H9 (cell line): ENCODE results near the gene ISG20L2. TPM values are rescaled to one million over a fixed set of nuclear protein-coding genes. Genes with fewer than 3 reads are reported as not detected.

ENCODE experiments used
- DNase-seq: peaks from one replicate; pipeline ENCODE4 v3.0.0-alpha.2; 2017
- H2AFZ ChIP-seq: one replicate; pipeline ENCODE4 v1.6.1; 2013; ENCODE audit warnings: mild to moderate bottlenecking, low read length, control low read depth, moderate library complexity
- H2AK5ac ChIP-seq: 2 replicates; pipeline ENCODE4 v1.6.1; 2013; ENCODE audit warnings: low read length, control low read depth, mixed read lengths; ENCODE audit not compliant: insufficient read length
- H2BK120ac ChIP-seq: one replicate; pipeline ENCODE4 v1.6.1; 2013; ENCODE audit warnings: low read depth, mild to moderate bottlenecking, low read length, control low read depth, inconsistent platforms; ENCODE audit not compliant: poor library complexity, severe bottlenecking
- H2BK12ac ChIP-seq: 2 replicates; pipeline ENCODE4 v1.6.1; 2013; ENCODE audit warnings: low read length, control low read depth, mixed read lengths, low read depth; ENCODE audit not compliant: insufficient read length
- H2BK15ac ChIP-seq: 2 replicates; pipeline ENCODE4 v1.6.1; 2013; ENCODE audit warnings: low read depth, low read length, control low read depth
- H2BK20ac ChIP-seq: one replicate; pipeline ENCODE4 v1.6.1; 2013; ENCODE audit warnings: low read depth, mild to moderate bottlenecking, low read length, control low read depth, inconsistent platforms; ENCODE audit not compliant: poor library complexity, severe bottlenecking
- H2BK5ac ChIP-seq: 2 replicates; pipeline ENCODE4 v1.6.1; 2013; ENCODE audit warnings: low read length, control low read depth, mixed read lengths; ENCODE audit not compliant: insufficient read length
- H3K14ac ChIP-seq: 2 replicates; pipeline ENCODE4 v1.6.1; 2013; ENCODE audit warnings: low read length, control low read depth; ENCODE audit not compliant: insufficient read depth
- H3K18ac ChIP-seq: 2 replicates; pipeline ENCODE4 v1.6.1; 2013; ENCODE audit warnings: low read depth, mild to moderate bottlenecking, mixed read lengths, low read length, control low read depth; ENCODE audit not compliant: insufficient read length
- H3K23ac ChIP-seq: 2 replicates; pipeline ENCODE4 v1.6.1; 2013; ENCODE audit warnings: low read length, control low read depth, mixed read lengths, low read depth; ENCODE audit not compliant: insufficient read length
- H3K23me2 ChIP-seq: 2 replicates; pipeline ENCODE4 v1.6.1; 2013; ENCODE audit warnings: low read depth, mild to moderate bottlenecking, mixed read lengths, low read length, control low read depth; ENCODE audit not compliant: insufficient read length, poor library complexity, severe bottlenecking
- H3K27ac ChIP-seq: 2 replicates; pipeline ENCODE4 v1.5.1; 2013; ENCODE audit warnings: low read length, control low read depth, mixed read lengths, low read depth; ENCODE audit not compliant: insufficient read length
- H3K27me3 ChIP-seq: 2 replicates; pipeline ENCODE4 v1.6.1; 2013; ENCODE audit warnings: low read length, control low read depth, inconsistent platforms; ENCODE audit not compliant: insufficient read depth
- H3K4ac ChIP-seq: 2 replicates; pipeline ENCODE4 v1.6.1; 2013; ENCODE audit warnings: low read depth, mild to moderate bottlenecking, control low read depth, inconsistent platforms, low read length, moderate library complexity
- H3K4me1 ChIP-seq: 2 replicates; pipeline ENCODE4 v1.6.1; 2013; ENCODE audit warnings: low read length, control low read depth, inconsistent platforms; ENCODE audit not compliant: insufficient read depth
- H3K4me2 ChIP-seq: 2 replicates; pipeline ENCODE4 v1.6.1; 2013; ENCODE audit warnings: low read length, control low read depth, mixed read lengths; ENCODE audit not compliant: insufficient read length, insufficient read depth
- H3K56ac ChIP-seq: 2 replicates; pipeline ENCODE4 v1.6.1; 2013; ENCODE audit warnings: low read depth, mild to moderate bottlenecking, mixed read lengths, low read length, control low read depth; ENCODE audit not compliant: insufficient read length
- H3K79me1 ChIP-seq: 2 replicates; pipeline ENCODE4 v1.6.1; 2013; ENCODE audit warnings: low read depth, mild to moderate bottlenecking, moderate library complexity, low read length, control low read depth, inconsistent platforms; ENCODE audit not compliant: insufficient read depth, poor library complexity, severe bottlenecking
- H3K79me2 ChIP-seq: 2 replicates; pipeline ENCODE4 v1.6.1; 2013; ENCODE audit warnings: low read length, control low read depth, inconsistent platforms; ENCODE audit not compliant: insufficient read depth
- H3K9ac ChIP-seq: 2 replicates; pipeline ENCODE4 v1.6.1; 2013; ENCODE audit warnings: low read length, control low read depth, mixed read lengths; ENCODE audit not compliant: insufficient read length; ENCODE audit errors: extremely low read depth
- H3K9me3 ChIP-seq: one replicate; pipeline ENCODE4 v1.6.1; 2013; ENCODE audit warnings: low read depth, low read length, inconsistent platforms; ENCODE audit not compliant: control insufficient read depth
- H3T11ph ChIP-seq: one replicate; pipeline ENCODE4 v1.6.1; 2013; ENCODE audit warnings: mild to moderate bottlenecking, low read length, control low read depth, inconsistent platforms
- H4K20me1 ChIP-seq: one replicate; pipeline ENCODE4 v1.6.1; 2013; ENCODE audit not compliant: control insufficient read depth, insufficient read length, insufficient read depth
- H4K5ac ChIP-seq: 2 replicates; pipeline ENCODE4 v1.6.1; 2013; ENCODE audit warnings: low read depth, mild to moderate bottlenecking, mixed read lengths, low read length, control low read depth; ENCODE audit not compliant: insufficient read length
- H4K8ac ChIP-seq: replicated peaks from 2 replicates; pipeline ENCODE4 v1.6.1; 2013; ENCODE audit warnings: low read length, control low read depth, mixed read lengths, low read depth; ENCODE audit not compliant: insufficient read length
- H4K91ac ChIP-seq: 2 replicates; pipeline ENCODE4 v1.6.1; 2013; ENCODE audit warnings: low read depth, mild to moderate bottlenecking, moderate library complexity, mixed read lengths, low read length, control low read depth; ENCODE audit not compliant: insufficient read length
- H3K27ac Mint-ChIP-seq, 3 experiments: 2 replicates in 2 of 3; 3 replicates in 1 of 3; pipeline ENCODE4 v1.8.0; 2020 to 2021; ENCODE audit warnings: mixed read lengths in 3 of 3, mild to moderate bottlenecking in 1 of 3, moderate library complexity in 1 of 3
- H3K27me3 Mint-ChIP-seq: 2 replicates; pipeline ENCODE4 v1.8.0; 2021; ENCODE audit warnings: low read depth, mild to moderate bottlenecking, moderate library complexity, mixed read lengths
- H3K36me3 Mint-ChIP-seq, 3 experiments: 2 replicates in 2 of 3; 3 replicates in 1 of 3; pipeline ENCODE4 v1.8.0; 2020 to 2021; ENCODE audit warnings: low read depth in 3 of 3, mixed read lengths in 3 of 3; ENCODE audit not compliant: insufficient read depth in 1 of 3
- H3K4me1 Mint-ChIP-seq, 2 experiments: 2 replicates each; pipeline ENCODE4 v1.8.0; 2020; ENCODE audit warnings: mixed read lengths in 2 of 2
- H3K4me3 Mint-ChIP-seq, 2 experiments: 2 replicates in 1 of 2; 3 replicates in 1 of 2; pipeline ENCODE4 v1.8.0; 2020 to 2021; ENCODE audit warnings: mild to moderate bottlenecking in 2 of 2, mixed read lengths in 2 of 2, moderate library complexity in 1 of 2
- H3K9me3 Mint-ChIP-seq, 2 experiments: 2 replicates in 1 of 2; 3 replicates in 1 of 2; pipeline ENCODE4 v1.8.0; 2020; ENCODE audit warnings: mild to moderate bottlenecking in 2 of 2, mixed read lengths in 2 of 2, moderate library complexity in 1 of 2
- CTCF ChIP-seq: fragments of 200-600 bp; sonication (generic); conservative IDR thresholded peaks from 3 replicates; pipeline ENCODE4 v1.8.0; 2021; ENCODE audit warnings: antibody characterized with exemption, mild to moderate bottlenecking
- WGBS: extraction: QIAGEN DNeasy Blood & Tissue Kit; methylation state at CpG from one replicate; pipeline ENCODE4 v1.1.7; 2013; ENCODE audit warnings: missing lambda C conversion rate, low lambda C conversion rate, mixed read lengths; ENCODE audit not compliant: insufficient read length; ENCODE audit errors: extremely low coverage; 5-methylcytosine and 5-hydroxymethylcytosine counted together
- total RNA-seq: library from RNA; stranded (reverse); gene quantifications from 2 replicates; pipeline ENCODE4 v1.2.1, GENCODE V29; 2021

Gene ISG20L2
- total RNA-seq, 1 experiment from 2014 or later, result 57.6 TPM

GRCh38 chr1:156714830-156715229, 13.7 kb downstream of the ISG20L2 start:
- Histone ChIP-seq H3K56ac (no peak overlapping the region), H3K4ac (no peak overlapping the region), H3K79me1 (no peaks in the 10 kb centered on the region), H2AK5ac (no peak overlapping the region), H2BK12ac (no peak overlapping the region), H4K5ac (no peak overlapping the region), H3K9ac (no peak overlapping the region), H3K79me2 (no peaks in the 10 kb centered on the region), H3K4me1 (no peaks in the 10 kb centered on the region; the same call in 1 of the 2 replicates), H2BK15ac (no peak overlapping the region), H3K18ac (no peak overlapping the region), H3T11ph (no peak overlapping the region), H3K23me2 (no peaks in the 10 kb centered on the region), H3K14ac (no peak overlapping the region), H2BK5ac (no peak overlapping the region), H2BK120ac (no peak overlapping the region), H4K20me1 (no peaks in the 10 kb centered on the region), H4K91ac (no peak overlapping the region), H3K4me2 (no peak overlapping the region), H3K23ac (no peak overlapping the region), H4K8ac (no peak overlapping the region), H2AFZ (no peak overlapping the region), H3K9me3 (no peaks in the 10 kb centered on the region), H3K27me3 (no peaks in the 10 kb centered on the region), H3K27ac (no peak overlapping the region), H2BK20ac (no peak overlapping the region)
- Mint-ChIP-seq H3K9me3 (no peaks in the 10 kb centered on the region), H3K27ac (no peak overlapping the region; a peak in 2 of 7 replicates), H3K4me1 (peaks cover 34 to 46% of the 10 kb centered on the region in 2 experiments), H3K36me3 (peaks cover 0 to 13% (median 4%) of the 10 kb centered on the region in 3 experiments; a peak in 4 of 7 replicates), H3K27me3 (peaks cover 3% of the 10 kb centered on the region), H3K4me3 (no peak overlapping the region; a peak in 1 of 5 replicates)
- TF ChIP-seq CTCF, result no peak
- WGBS, result no CpG with 5 or more reads among the region's 3 CpGs
- DNase-seq, result no peak
